Endothelial cell of umbilical vein (primary cell): ENCODE measurements around the gene RMC1. TPM values are rescaled to one million over a fixed set of nuclear protein-coding genes. Genes with fewer than 3 reads are reported as not detected.
"Not testable (repeated sequence)": the region's sequence is repeated elsewhere in the genome, so short reads cannot be mapped to it uniquely, and the experiment has no call there.

ENCODE experiments used
- BruUV-seq: library from RNA; stranded (reverse); fragments of 400-500 nt; replicated peaks from 2 replicates; lab custom pipeline; 2021; lab: Mats Ljungman, UMichigan
- CTCF ChIA-PET: fragments of 300-600, 350-600 bp; sonication (Branson Sonifier 250); formaldehyde crosslinking; loops from one replicate; lab custom pipeline; 2021; ENCODE audit warnings: antibody characterized with exemption, inconsistent platforms; lab: Charles Lee
- POLR2A ChIA-PET: fragments of 300-600, 350-600 bp; sonication (Branson Sonifier 250); formaldehyde crosslinking; loops from one replicate; lab custom pipeline; 2021; ENCODE audit warnings: antibody characterized with exemption, inconsistent platforms; lab: Charles Lee
- DNase-seq: peaks from one replicate; pipeline ENCODE4 v3.0.0-alpha.2; 2011; ENCODE audit warnings: low read depth, low spot score
- FAIRE-seq: peaks from 2 replicates; lab custom pipeline; 2011; peaks lifted over from hg19 to GRCh38; lab: Jason Lieb, UNC
- H2AFZ ChIP-seq: 2 replicates; pipeline ENCODE4 v1.6.0; 2012; ENCODE audit warnings: low read depth, low read length, control low read depth, inconsistent platforms
- H3K27ac ChIP-seq: 2 replicates; pipeline ENCODE4 v1.5.1; 2011; ENCODE audit warnings: low read depth, mild to moderate bottlenecking, control low read depth, low read length, moderate library complexity; ENCODE audit not compliant: insufficient read depth
- H3K27me3 ChIP-seq, 2 experiments: 2 replicates each; pipeline versions ENCODE4 v1.6.0 to v1.6.1; 2011; ENCODE audit warnings: low read length in 2 of 2, mixed read lengths in 1 of 2; ENCODE audit not compliant: control insufficient read depth in 2 of 2, insufficient read depth in 2 of 2
- H3K36me3 ChIP-seq, 2 experiments: 2 replicates in 1 of 2; 3 replicates in 1 of 2; pipeline ENCODE4 v1.5.1; 2011; ENCODE audit warnings: low read length in 2 of 2, mild to moderate bottlenecking in 1 of 2, moderate library complexity in 1 of 2; ENCODE audit not compliant: control insufficient read depth in 2 of 2, insufficient read depth in 2 of 2; ENCODE audit errors: extremely low read depth in 1 of 2
- H3K4me1 ChIP-seq: 3 replicates; pipeline ENCODE4 v1.5.1; 2011; ENCODE audit warnings: mild to moderate bottlenecking, low read length; ENCODE audit not compliant: control insufficient read depth, insufficient read depth; ENCODE audit errors: extremely low read depth
- H3K4me2 ChIP-seq: 2 replicates; pipeline ENCODE4 v1.6.1; 2011; ENCODE audit warnings: low read length, control low read depth, mixed read lengths; ENCODE audit not compliant: insufficient read depth
- H3K4me3 ChIP-seq, 3 experiments: fragments of 200-600 bp in 1 of 3; sonication (generic), shearing (Covaris generic) in 1 of 3; replicated peaks in 1 of 3; 2 replicates each; pipeline ENCODE4 v1.5.1; 2011 to 2016; ENCODE audit warnings: control low read depth in 3 of 3, low read length in 3 of 3, mild to moderate bottlenecking in 2 of 3, inconsistent platforms in 1 of 3, low read depth in 1 of 3, moderate library complexity in 1 of 3; ENCODE audit not compliant: insufficient read depth in 1 of 3
- H3K79me2 ChIP-seq: 2 replicates; pipeline ENCODE4 v1.6.0; 2012; ENCODE audit warnings: low read length, inconsistent platforms; ENCODE audit not compliant: control insufficient read depth, insufficient read depth
- H3K9ac ChIP-seq: replicated peaks from 2 replicates; pipeline ENCODE3; 2011; ENCODE audit warnings: low read length, control low read depth; ENCODE audit not compliant: insufficient read depth; ENCODE audit errors: extremely low read depth
- H3K9me1 ChIP-seq: replicated peaks from 3 replicates; pipeline ENCODE4 v1.6.0; 2011; ENCODE audit warnings: mild to moderate bottlenecking, low read length; ENCODE audit not compliant: control insufficient read depth, insufficient read depth; ENCODE audit errors: extremely low read depth
- H3K9me3 ChIP-seq: replicated peaks from 2 replicates; pipeline ENCODE4 v1.5.1; 2012; ENCODE audit warnings: low read length, inconsistent platforms; ENCODE audit not compliant: control insufficient read depth, insufficient read depth
- H4K20me1 ChIP-seq: replicated peaks from 2 replicates; pipeline ENCODE3; 2011; ENCODE audit warnings: mild to moderate bottlenecking, low read length; ENCODE audit not compliant: control insufficient read depth, insufficient read depth; ENCODE audit errors: extremely low read depth
- CTCF ChIP-seq, 2 donors: IDR thresholded peaks; 1 replicate in 1 of 2; 2 replicates in 1 of 2; pipeline ENCODE4 v1.5.1; 2011; ENCODE audit warnings: low read length in 2 of 2, mild to moderate bottlenecking in 2 of 2, moderate library complexity in 2 of 2, control low read depth in 1 of 2, inconsistent platforms in 1 of 2, low read depth in 1 of 2; ENCODE audit not compliant: insufficient read depth in 1 of 2; ENCODE audit errors: extremely low read depth in 1 of 2
- EZH2 ChIP-seq: IDR thresholded peaks from 2 replicates; pipeline ENCODE4 v1.6.1; 2012; ENCODE audit warnings: borderline replicate concordance, low read depth, mild to moderate bottlenecking, moderate library complexity, low read length, inconsistent platforms; ENCODE audit not compliant: severe bottlenecking
- FOS ChIP-seq: IDR thresholded peaks from 2 replicates; pipeline ENCODE4 v1.6.1; 2011; ENCODE audit warnings: mild to moderate bottlenecking, low read length, moderate library complexity, borderline replicate concordance; ENCODE audit not compliant: insufficient read depth
- JUN ChIP-seq: IDR thresholded peaks from 2 replicates; pipeline ENCODE4 v1.6.1; 2011; ENCODE audit warnings: borderline replicate concordance, low read depth; ENCODE audit not compliant: insufficient read length, insufficient read depth
- MAX ChIP-seq: IDR thresholded peaks from 2 replicates; pipeline ENCODE4 v1.6.1; 2011; ENCODE audit not compliant: insufficient read depth, insufficient read length
- POLR2A ChIP-seq: IDR thresholded peaks from 2 replicates; pipeline ENCODE4 v1.6.1; 2012; ENCODE audit warnings: low read depth, mild to moderate bottlenecking, control low read depth, low read length
- POLR2AphosphoS5 ChIP-seq: IDR thresholded peaks from 2 replicates; pipeline ENCODE4 v1.6.1; 2012; ENCODE audit warnings: low read depth, mild to moderate bottlenecking, control low read depth, low read length, moderate library complexity; ENCODE audit not compliant: insufficient read depth
- dilution Hi-C: fragments of 300-500 bp; cut with MboI; formaldehyde crosslinking; loops from one replicate; pipeline ENCODE4 v1.15.0; 2019; ENCODE audit warnings: low sequenced_read_pairs; ENCODE audit not compliant: extremely low pct_ligation_motif_present
- intact Hi-C: fragments of 100-400 bp; cut with micrococcal nuclease; formaldehyde crosslinking; loops from one replicate; pipeline ENCODE4 v1.10.0; 2022
- polyA plus RNA-seq, 4 experiments: library from polyadenylated mRNA; depleted of rRNA in 3 of 4; stranded (reverse) in 3 of 4; unstranded in 1 of 4; fragments of >200 nt; gene quantifications; 2 replicates each; pipeline versions ENCODE4 v1.2.1 to v1.2.3, GENCODE V29; 2011 to 2012; ENCODE audit warnings: missing spikeins in 1 of 4
- total RNA-seq: library from RNA; stranded (reverse); gene quantifications from 2 replicates; pipeline ENCODE4 v1.2.3, GENCODE V29; 2021

The RMC1 gene
- total and polyA plus RNA-seq, 2 donors (not counting 3 experiments of a cell fraction or from before 2014, with no cell fraction given): 26.2 to 29.7 TPM

- Histone ChIP-seq H4K20me1 (peaks cover 2% of the 10 kb centered on the region), H3K79me2 (peaks cover 40% of the 10 kb centered on the region), H3K9ac (no peak overlapping the region), H3K9me1 (no peaks in the 10 kb centered on the region), H3K36me3 (peaks cover 0 to 3% of the 10 kb centered on the region in 2 experiments), H2AFZ (no peak overlapping the region), H3K4me3 (no peak overlapping the region), H3K27me3 (no peaks in the 10 kb centered on the region), H3K9me3 (no peaks in the 10 kb centered on the region), H3K4me1 (peaks cover 12% of the 10 kb centered on the region), H3K27ac (no peak overlapping the region), H3K4me2 (no peak overlapping the region)
- ChIA-PET CTCF (no interaction called here), POLR2A (no interaction called here)
- FAIRE-seq (no peak), DNase-seq (no peak)
- no TSS peak for BruUV-seq
- dilution Hi-C loops (no loop called here), intact Hi-C loops (no loop called here)
- TF ChIP-seq JUN (no peak), CTCF (IDR thresholded peaks at IDR 0.05; ENCODE audit: extremely low read depth in 1 of 2, insufficient read depth in 1 of 2, low read depth in 1 of 2, low read length in 2 of 2) (no peak), MAX (no peak), FOS (no peak), POLR2AphosphoS5 (no peak), POLR2A (no peak), EZH2 (no peak)
Measured at GRCh38 chr18:23575309-23575651, 72.0 kb downstream of the RMC1 start.

GRCh38 chr18:23577521-23577920 is 74.2 kb downstream of the RMC1 start:
- H3K9me1 ChIP-seq, H2AFZ ChIP-seq, H3K36me3 ChIP-seq, dilution Hi-C loops, H3K4me2 ChIP-seq, H3K27me3 ChIP-seq, CTCF ChIA-PET, H3K27ac ChIP-seq, H3K9me3 ChIP-seq, H4K20me1 ChIP-seq, H3K9ac ChIP-seq, POLR2A ChIA-PET, H3K4me3 ChIP-seq, DNase-seq, FAIRE-seq, intact Hi-C loops, BruUV-seq: not testable (repeated sequence)
- H3K4me1 ChIP-seq: peaks cover 12% of the 10 kb centered on the region
- H3K79me2 ChIP-seq: peaks cover 60% of the 10 kb centered on the region
